ENCODE data around the gene MYCN.

DNA sequence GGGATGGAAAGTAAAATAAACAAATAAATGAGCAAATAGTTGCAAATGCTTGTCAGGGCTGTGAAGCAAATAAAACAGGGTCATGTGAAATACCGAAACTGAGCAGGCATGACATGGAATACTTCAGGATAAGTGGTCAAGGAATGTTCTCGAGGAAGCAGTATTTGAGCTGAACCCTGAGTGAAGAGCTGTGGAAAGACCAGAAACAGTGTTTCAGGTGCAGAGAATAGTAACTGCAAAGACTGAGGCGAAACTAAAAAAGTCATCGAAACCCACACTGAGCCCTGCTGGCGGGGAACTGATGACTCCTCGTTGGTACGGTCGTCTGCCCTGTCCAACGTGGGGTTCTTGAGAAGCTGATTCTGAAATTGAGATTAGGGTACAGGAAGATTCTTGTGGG is 27.2 kb upstream of the MYCN start:
- TF ChIP-seq, protein P1, sequence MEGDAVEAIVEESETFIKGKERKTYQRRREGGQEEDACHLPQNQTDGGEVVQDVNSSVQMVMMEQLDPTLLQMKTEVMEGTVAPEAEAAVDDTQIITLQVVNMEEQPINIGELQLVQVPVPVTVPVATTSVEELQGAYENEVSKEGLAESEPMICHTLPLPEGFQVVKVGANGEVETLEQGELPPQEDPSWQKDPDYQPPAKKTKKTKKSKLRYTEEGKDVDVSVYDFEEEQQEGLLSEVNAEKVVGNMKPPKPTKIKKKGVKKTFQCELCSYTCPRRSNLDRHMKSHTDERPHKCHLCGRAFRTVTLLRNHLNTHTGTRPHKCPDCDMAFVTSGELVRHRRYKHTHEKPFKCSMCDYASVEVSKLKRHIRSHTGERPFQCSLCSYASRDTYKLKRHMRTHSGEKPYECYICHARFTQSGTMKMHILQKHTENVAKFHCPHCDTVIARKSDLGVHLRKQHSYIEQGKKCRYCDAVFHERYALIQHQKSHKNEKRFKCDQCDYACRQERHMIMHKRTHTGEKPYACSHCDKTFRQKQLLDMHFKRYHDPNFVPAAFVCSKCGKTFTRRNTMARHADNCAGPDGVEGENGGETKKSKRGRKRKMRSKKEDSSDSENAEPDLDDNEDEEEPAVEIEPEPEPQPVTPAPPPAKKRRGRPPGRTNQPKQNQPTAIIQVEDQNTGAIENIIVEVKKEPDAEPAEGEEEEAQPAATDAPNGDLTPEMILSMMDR (IDR thresholded peaks at IDR 0.05; ENCODE audit: poor library complexity), result no peak
- no peak for TF ChIP-seq EZH2 (IDR thresholded peaks at IDR 0.05; ENCODE audit: borderline replicate concordance)
